Right atrium auricular region (tissue), 2 donors: Measurements from ENCODE around the gene LAMC3. TPM values are rescaled to one million over a fixed set of nuclear protein-coding genes. Genes with fewer than 3 reads are reported as not detected.

Source experiments
- DNase-seq: peaks from one replicate; pipeline ENCODE4 v3.0.0-alpha.2; 2019; ENCODE audit warnings: low spot score
- H3K27ac ChIP-seq, 2 donors: fragments of 200-600 bp; sonication (generic); 1 replicate in 1 of 2; 2 replicates in 1 of 2; pipeline ENCODE4 v1.5.1; 2016 to 2019
- H3K27me3 ChIP-seq, 2 donors: fragments of 200-600 bp; sonication (generic); one replicate each; pipeline versions ENCODE4 v1.5.1 to v1.6.0; 2017 to 2019
- H3K36me3 ChIP-seq: fragments of 200-600 bp; sonication (generic); one replicate; pipeline ENCODE4 v1.5.1; 2016
- H3K4me1 ChIP-seq, 2 donors: fragments of 200-600 bp; sonication (generic); one replicate each; pipeline versions ENCODE4 v1.5.1 to v1.6.0; 2017 to 2019
- H3K4me3 ChIP-seq, 2 donors: fragments of 200-600 bp; sonication (generic); 1 replicate in 1 of 2; 2 replicates in 1 of 2; pipeline ENCODE4 v1.5.1; 2017 to 2019; ENCODE audit warnings: mild to moderate bottlenecking in 1 of 2, moderate library complexity in 1 of 2
- H3K9me3 ChIP-seq, 2 donors: fragments of 200-600 bp; sonication (generic); one replicate each; pipeline ENCODE4 v1.5.1; 2019
- CTCF ChIP-seq, 2 donors: fragments of 200-600 bp; sonication (generic); IDR thresholded peaks; one replicate each; pipeline ENCODE4 v1.5.1; 2019; ENCODE audit warnings: antibody characterized with exemption in 2 of 2
- total RNA-seq, 2 donors: library from RNA; depleted of rRNA; stranded (reverse); fragments of >200 nt; gene quantifications; one replicate each; pipeline ENCODE4 v1.1.0, GENCODE V29; 2016

The LAMC3 gene
- total RNA-seq = 1 to 10 TPM in 1 of 2 donors, under 1 TPM in 1; 0.56 to 1.6 TPM

GRCh38 chr9:131008909-131009618, at the start of gene LAMC3:
Gene LAMC3, plus strand, starts transcription at chr9:131009174. Its CDS starts 41 bp downstream, at chr9:131009215.
- Histone ChIP-seq H3K4me1 (peaks cover 0 to 5% of the 10 kb centered on the region in 2 donors), H3K36me3 (no peaks in the 10 kb centered on the region), H3K27me3 (peaks cover 0 to 4% of the 10 kb centered on the region in 2 donors), H3K4me3 (peak within 1 kb of the TSS in 1 of 2 donors; percentile 37), H3K9me3 (no peaks in the 10 kb centered on the region), H3K27ac (no peak within 1 kb of the TSS)
- peak; percentile 30 to 63 for TF ChIP-seq CTCF (IDR thresholded peaks at IDR 0.05)
- no peak for DNase-seq

GRCh38 chr9:130959809-130960334, 49.1 kb upstream of the LAMC3 start:
- Histone ChIP-seq H3K36me3 (no peaks in the 10 kb centered on the region), H3K4me3 (no peak overlapping the region), H3K9me3 (peaks cover 0 to 8% of the 10 kb centered on the region in 2 donors), H3K27me3 (no peaks in the 10 kb centered on the region), H3K4me1 (peaks cover 0 to 10% of the 10 kb centered on the region in 2 donors), H3K27ac (no peak overlapping the region)
- DNase-seq = no peak
- no peak for TF ChIP-seq CTCF (IDR thresholded peaks at IDR 0.05)

GRCh38 chr9:130960522-130961378, 48.2 kb upstream of the LAMC3 start:
- no peak for TF ChIP-seq CTCF (IDR thresholded peaks at IDR 0.05)
- Histone ChIP-seq H3K9me3 (peaks cover 0 to 8% of the 10 kb centered on the region in 2 donors), H3K4me3 (no peak overlapping the region), H3K27ac (no peak overlapping the region), H3K27me3 (no peaks in the 10 kb centered on the region), H3K4me1 (peaks cover 0 to 10% of the 10 kb centered on the region in 2 donors), H3K36me3 (no peaks in the 10 kb centered on the region)
- no peak for DNase-seq

GRCh38 chr9:130961511-130962300, 47.3 kb upstream of the LAMC3 start:
- no peak overlapping the region for H3K27ac ChIP-seq

More at GRCh38 chr9:130961511-130962300, 47.3 kb upstream of the LAMC3 start:
- DNase-seq = no peak
- TF ChIP-seq CTCF (IDR thresholded peaks at IDR 0.05) = no peak
- Histone ChIP-seq H3K4me3 (no peak overlapping the region), H3K9me3 (peaks cover 0 to 8% of the 10 kb centered on the region in 2 donors), H3K4me1 (peaks cover 0 to 10% of the 10 kb centered on the region in 2 donors), H3K27me3 (no peaks in the 10 kb centered on the region), H3K36me3 (no peaks in the 10 kb centered on the region)
